ENCODE data around the gene LZTS2.

LZTS2 gene

DNA sequence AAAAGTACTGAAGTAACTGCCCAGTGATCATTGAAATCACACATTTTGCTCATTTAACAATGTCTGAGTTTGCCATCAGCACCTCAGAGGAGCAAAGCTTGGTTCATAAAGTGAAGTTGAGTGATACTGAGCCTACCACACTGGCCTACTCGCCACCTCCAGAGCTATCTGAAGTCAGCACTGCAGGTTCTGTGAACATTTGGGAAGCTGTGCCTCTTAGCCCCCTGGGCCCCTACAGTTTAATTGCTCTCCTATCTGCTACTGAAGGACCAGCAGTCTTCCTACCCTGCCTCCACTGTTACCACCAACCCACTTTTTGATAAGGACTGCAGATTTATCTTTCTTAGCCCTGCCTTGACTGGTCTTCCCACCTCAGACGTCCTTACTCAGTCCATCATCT lies 32.3 kb upstream of the LZTS2 start:
- DNase-seq (ENCODE audit: low read depth in 1 of 2, low spot score in 1 of 2), result no peak
- Histone ChIP-seq H3K27ac (replicated peaks) (no peak overlapping the region), H3K27me3 (ENCODE audit: insufficient read depth, poor library complexity, severe bottlenecking) (no peaks in the 10 kb centered on the region), H3K4me3 (replicated peaks; ENCODE audit: insufficient read depth, low read length) (no peak overlapping the region)
- no peak for TF ChIP-seq SPI1 (IDR thresholded peaks at IDR 0.05; ENCODE audit: borderline replicate concordance, low read depth)
- no peak for TF ChIP-seq GABPA (IDR thresholded peaks at IDR 0.05; ENCODE audit: low read depth)
- TF ChIP-seq REST (IDR thresholded peaks at IDR 0.05; ENCODE audit: insufficient replicate concordance, low read depth), result no peak
- TF ChIP-seq, protein P1, sequence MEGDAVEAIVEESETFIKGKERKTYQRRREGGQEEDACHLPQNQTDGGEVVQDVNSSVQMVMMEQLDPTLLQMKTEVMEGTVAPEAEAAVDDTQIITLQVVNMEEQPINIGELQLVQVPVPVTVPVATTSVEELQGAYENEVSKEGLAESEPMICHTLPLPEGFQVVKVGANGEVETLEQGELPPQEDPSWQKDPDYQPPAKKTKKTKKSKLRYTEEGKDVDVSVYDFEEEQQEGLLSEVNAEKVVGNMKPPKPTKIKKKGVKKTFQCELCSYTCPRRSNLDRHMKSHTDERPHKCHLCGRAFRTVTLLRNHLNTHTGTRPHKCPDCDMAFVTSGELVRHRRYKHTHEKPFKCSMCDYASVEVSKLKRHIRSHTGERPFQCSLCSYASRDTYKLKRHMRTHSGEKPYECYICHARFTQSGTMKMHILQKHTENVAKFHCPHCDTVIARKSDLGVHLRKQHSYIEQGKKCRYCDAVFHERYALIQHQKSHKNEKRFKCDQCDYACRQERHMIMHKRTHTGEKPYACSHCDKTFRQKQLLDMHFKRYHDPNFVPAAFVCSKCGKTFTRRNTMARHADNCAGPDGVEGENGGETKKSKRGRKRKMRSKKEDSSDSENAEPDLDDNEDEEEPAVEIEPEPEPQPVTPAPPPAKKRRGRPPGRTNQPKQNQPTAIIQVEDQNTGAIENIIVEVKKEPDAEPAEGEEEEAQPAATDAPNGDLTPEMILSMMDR (IDR thresholded peaks at IDR 0.05; ENCODE audit: insufficient read depth, low read length), result no peak
- no peak for TF ChIP-seq POLR2AphosphoS5 (IDR thresholded peaks at IDR 0.05; ENCODE audit: low read depth)

DNA sequence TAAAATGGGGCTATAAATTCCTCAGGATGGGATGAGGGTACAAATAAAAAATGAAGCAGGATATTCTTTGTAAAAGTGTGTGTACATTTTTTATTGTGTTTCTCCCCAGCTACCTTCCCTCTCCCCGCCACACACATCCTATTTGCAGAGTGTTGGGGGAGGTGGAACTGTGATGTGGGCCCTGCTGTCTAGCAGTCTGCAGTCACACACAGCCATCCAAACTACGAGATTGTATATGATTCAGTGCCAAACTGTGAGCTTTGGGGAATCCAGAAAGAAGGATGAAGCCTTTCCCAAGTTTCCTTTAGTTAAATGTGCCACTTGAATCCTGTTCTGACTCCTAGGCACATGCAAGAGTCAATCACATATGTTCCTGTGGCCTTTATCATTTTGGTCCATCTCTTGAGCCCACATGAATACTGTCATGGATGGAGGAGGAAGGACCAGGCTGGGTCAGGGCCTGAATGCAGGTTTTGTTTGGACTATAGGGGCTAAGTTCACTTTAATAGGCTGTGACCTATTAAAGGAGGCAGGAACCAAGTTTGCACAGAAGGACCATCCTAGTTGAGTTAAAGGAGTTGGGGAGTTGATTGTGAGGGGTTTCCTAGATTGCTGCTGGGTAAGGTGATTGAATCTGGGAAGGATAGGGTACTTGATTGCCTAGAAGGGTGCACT lies 31.4 kb upstream of the LZTS2 start:
- Histone ChIP-seq H3K4me3 (replicated peaks; ENCODE audit: insufficient read depth, low read length) (no peak overlapping the region), H3K27ac (replicated peaks) (no peak overlapping the region), H3K27me3 (ENCODE audit: insufficient read depth, poor library complexity, severe bottlenecking) (no peaks in the 10 kb centered on the region)
- TF ChIP-seq SPI1 (IDR thresholded peaks at IDR 0.05; ENCODE audit: borderline replicate concordance, low read depth) (no peak), REST (IDR thresholded peaks at IDR 0.05; ENCODE audit: insufficient replicate concordance, low read depth) (no peak), POLR2AphosphoS5 (IDR thresholded peaks at IDR 0.05; ENCODE audit: low read depth) (no peak), GABPA (IDR thresholded peaks at IDR 0.05; ENCODE audit: low read depth) (no peak)
- TF ChIP-seq, protein P1 (IDR thresholded peaks at IDR 0.05; ENCODE audit: insufficient read depth, low read length), result no peak
- DNase-seq (ENCODE audit: low read depth in 1 of 2, low spot score in 1 of 2), result no peak

- no peak overlapping the region for H3K27ac ChIP-seq (replicated peaks)
- TF ChIP-seq GABPA (IDR thresholded peaks at IDR 0.05; ENCODE audit: low read depth) (no peak), SPI1 (IDR thresholded peaks at IDR 0.05; ENCODE audit: borderline replicate concordance, low read depth) (no peak), REST (IDR thresholded peaks at IDR 0.05; ENCODE audit: insufficient replicate concordance, low read depth) (no peak), POLR2AphosphoS5 (IDR thresholded peaks at IDR 0.05; ENCODE audit: low read depth) (no peak)
- TF ChIP-seq, protein P1 (IDR thresholded peaks at IDR 0.05; ENCODE audit: insufficient read depth, low read length), result no peak
- DNase-seq (ENCODE audit: low read depth in 1 of 2, low spot score in 1 of 2), result no peak
- peak overlapping the region; percentile 29; the same call in 1 of the 2 replicates for H3K4me3 ChIP-seq (replicated peaks; ENCODE audit: insufficient read depth, low read length)
- no peaks in the 10 kb centered on the region for H3K27me3 ChIP-seq (ENCODE audit: insufficient read depth, poor library complexity, severe bottlenecking)
These were observed 30.8 kb upstream of the LZTS2 start for GRCh38 chr10:100968863-100969186.
